T follicular helper cell (primary cell): Measurements from ENCODE around the gene HSPBP1.
"Not testable (repeated sequence)": the region's sequence is repeated elsewhere in the genome, so short reads cannot be mapped to it uniquely, and the experiment has no call there.

Experiments
- DNase-seq: peaks from one replicate; pipeline ENCODE4 v3.0.0-alpha.2; 2020; ENCODE audit warnings: low read depth

The HSPBP1 gene

DNA sequence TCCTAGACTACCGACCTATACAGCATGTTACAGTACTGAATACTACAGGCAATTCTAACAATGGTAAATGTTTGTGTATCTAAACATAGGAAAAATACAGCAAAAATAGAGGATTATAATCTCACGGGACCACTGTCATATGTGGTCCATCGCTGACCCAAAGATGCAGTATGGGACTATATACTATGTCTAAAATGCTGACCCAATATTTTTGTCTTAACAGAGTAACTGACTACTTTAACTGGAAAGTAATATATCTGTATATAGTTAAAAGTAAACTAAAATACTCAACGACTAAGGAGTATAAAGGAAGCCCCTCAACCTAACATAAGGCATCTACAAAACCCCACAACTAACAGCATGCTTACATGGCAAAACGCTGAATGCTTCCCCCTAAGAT is 46.9 kb downstream of the HSPBP1 start:
- no peak for DNase-seq

DNA sequence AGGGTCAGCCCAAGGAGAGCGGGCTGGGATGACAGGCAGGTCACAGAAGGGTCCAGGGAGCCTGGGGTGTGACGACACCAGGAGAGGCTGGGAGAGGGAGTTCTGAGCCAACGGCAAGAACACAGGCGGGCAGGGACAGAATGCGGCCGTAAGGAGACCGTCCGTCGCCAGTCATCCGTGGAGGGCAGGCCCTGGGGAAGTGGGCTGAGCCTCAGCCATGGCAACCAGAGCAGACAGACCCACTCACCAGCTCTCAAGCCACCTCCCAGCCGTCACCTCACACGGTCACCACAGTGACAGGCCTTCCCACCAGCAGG is 47.7 kb downstream of the HSPBP1 start:
- no peak for DNase-seq

DNA sequence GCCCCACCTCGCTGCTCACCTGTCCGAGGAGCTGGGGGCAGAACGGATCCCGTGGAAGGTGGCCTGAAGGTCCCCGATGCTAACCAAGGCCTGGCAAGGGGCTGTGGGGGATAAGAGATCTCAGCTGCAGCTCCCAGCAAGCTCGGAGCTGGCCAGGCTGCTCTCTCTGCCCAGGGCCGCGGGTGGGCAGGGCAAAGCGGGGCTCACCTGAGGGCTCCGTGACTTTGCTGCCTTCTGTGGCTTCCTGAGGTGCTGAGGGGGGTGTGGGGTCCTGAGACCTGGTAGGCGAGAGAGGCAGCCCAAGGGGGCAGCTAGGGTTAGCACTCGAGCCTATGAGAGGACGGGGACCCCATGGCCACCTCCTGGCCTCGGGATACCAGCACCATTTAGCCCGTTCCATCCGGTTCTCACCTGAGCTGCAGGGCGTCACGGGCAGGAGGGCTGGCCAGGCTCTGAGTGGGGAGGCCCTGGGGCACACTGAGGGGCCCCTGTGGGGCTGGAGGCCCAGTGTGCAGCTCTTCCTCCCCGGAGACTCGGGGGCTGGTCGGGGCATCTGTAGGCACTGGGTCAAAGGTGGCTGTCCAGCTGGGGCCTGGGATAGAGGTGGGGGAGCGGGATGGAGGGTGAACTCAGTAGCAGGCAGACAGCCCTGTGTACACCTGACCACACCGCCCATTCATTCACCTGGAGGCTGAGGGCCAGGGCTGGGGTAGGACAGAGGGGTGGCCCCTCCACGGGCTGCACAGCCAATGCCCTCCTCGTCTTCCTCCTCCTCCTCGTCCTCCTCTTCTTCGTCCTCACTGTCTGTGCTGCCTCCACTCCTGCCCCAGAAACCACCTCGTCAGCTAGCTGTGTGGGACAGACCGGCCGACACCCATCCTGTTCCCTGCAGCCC is 48.3 kb downstream of the HSPBP1 start:
- DNase-seq = no peak

DNA sequence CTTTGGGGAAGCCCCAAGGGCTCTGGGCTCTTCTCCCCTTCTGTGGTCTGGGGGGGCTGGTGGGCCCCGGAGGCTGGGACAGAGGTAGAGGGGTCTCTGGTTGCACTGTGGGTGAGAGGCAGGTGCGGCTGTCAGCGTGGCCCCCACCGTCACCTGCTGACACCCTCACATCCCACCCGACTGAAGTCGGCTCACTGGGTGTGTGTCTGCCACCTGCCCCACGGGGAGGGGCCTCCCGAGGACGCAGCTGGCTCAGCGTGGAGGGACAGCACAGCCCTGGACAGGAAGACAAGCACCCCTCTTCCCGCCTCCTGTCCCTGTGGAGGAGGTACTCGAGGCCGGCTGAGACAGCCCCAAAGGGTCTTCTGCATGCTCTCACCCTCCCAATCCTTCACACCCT is 49.1 kb downstream of the HSPBP1 start:
- DNase-seq = no peak

DNA sequence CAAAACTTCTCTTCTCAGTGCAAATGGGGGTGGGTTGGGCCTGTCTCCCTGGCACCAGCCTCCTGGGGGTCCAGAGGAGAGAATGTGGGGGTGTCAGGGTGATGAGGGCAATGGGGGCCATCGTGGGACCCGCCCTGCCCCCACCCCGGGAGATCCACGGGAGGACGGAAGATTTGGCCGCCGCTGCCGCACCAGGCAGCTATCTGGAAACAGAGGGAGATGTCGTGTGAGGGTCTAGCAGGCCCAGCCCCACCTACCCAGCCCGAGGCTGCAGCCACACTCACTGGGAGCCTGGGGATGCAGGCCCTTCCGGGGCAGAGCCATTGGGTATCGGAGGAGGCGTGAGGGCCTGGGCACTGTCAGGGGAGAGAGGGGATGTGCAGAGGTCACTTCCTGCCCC is 49.6 kb downstream of the HSPBP1 start:
- no peak for DNase-seq

DNA sequence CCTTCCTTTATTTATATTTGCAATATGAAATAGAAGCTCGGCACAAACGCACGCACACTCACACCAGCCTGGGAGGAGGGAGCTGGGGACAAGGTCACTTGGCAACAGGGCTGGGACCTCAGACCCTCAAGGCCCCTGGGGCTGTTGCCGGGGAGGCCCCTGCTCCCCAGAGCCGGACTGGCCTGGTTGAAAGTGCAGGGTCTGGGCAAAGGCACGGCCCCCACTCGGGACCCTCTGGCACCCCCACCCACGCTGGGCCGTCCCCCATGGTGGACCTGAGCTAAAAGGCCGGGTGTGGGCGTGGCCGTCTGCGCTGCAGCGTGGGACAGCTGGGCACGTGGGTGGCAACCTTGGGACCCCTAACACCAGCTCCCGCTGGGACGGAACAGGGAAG is 50.1 kb downstream of the HSPBP1 start:
- no peak for DNase-seq

DNA sequence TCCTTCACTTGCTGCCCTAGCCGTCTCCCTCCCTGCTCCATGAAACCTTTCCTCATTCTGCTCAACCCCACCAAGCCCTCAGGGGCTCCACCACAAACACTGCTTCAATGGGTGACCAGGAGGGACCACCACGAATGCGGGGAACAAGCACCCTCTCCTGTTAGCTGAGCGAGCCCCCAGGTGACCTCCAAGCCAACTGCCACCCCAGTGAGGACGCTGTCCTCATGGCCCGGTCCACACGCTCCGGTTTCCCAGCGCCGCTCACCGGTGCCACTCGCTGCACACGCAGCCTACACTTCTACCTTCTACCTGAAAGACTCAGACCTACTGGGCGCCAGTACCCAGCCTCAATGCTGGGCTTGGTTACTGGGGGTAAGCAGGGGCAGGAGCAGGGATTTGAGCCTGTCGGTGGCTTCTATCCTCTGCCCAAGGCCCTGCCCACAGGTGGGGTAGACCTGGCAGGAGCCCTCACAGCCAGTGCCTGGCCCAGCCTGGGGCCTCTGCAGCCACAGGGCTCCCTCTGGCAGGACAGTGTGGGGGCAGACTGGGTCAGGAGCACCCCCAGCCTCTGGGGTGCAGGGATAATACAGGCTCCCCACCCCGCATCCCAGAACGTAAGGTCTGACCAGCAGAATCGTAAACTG is 50.6 kb downstream of the HSPBP1 start:
- no peak for DNase-seq

DNA sequence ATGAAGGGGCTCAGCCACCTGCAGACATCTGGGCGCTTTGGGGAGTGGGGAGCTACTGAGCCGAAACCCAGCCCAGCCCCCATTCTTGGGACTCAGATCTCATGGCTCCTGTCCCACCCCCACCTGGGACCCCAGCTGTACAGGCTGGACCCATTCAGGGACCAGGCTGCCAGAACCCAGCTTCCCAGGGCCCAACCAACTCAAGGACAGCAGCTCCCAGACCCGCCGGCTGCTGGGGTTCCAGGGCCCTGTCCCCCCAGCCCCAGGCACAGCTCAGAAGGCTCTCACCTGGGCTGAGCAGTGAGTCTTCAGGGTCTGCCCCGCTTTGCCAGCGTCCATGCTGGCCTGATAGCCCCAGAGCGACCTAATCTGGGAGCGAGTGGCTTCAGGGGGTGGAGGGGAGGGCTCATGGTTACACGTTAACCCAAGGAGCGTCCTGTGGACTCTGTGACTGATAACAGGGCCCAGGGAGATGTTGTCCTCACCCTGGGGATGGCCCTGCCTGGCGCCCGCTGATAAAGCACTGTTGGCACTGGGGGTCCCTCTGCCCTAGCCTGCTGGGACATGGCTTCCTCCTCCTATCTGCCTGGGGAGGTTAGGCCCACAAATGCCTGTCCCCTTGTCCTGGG is 51.4 kb downstream of the HSPBP1 start, which contains the start of gene TMEM86B:
Gene TMEM86B (minus strand): TSS at position 361 of the 629 bp plus-strand sequence. CDS start 22 bp downstream, at position 339.
- no peak for DNase-seq

DNA sequence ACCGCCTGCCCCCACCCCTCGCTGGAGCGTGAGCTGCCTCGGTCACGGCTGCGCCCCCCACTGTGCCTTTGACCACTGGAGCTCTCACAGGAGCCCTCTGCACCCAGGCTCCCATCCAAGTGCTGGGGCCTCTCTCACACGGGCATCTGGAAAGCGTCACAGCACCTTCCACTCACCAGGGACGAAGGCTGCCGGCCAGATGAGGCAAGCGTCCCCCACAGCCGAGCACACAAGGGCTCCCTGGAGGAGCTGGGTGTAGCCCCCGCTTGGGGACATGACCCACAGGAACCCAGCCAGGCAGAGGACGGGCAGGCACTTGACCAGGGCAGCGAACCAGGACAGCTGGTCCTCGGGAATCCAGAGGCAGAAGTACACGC is 51.9 kb downstream of the HSPBP1 start:
- DNase-seq = no peak

DNA sequence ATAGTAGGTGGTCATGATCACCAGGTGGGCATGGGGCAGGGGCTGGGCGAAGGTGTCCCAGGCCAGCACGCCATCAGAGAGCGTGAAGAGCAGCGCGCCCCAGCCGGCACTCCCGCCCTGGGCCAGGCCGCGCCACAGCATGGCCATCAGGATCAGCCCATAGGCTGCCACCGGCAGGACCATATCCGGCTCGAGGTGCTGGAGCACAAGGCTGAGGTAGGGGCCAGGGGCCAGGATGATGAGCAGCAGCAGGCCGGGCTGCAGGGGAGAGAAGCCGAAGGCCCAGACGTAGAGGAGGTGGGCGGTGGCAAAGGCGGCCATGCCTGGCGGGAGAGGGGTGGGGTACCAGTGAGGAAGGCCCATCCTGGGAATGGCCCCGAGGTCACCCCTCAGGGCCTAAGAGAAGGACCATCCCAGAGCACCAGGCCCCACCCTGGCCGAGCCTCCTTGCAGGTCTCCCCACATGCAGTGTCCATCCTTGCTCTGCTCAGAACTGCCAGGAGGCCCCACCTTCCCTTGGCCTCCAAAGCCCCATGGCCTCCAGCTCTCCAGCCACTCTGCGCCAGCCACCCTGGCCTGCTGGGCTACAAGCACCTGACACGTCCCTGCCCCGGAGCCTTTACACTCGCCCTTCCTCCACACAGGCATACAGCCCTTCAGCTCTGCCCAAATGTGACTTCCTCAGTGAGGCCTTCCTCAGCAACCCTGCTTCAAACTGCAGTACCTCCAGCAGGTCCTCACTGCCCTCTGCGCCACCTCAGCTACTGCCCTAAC is 52.5 kb downstream of the HSPBP1 start:
- DNase-seq = no peak

DNA sequence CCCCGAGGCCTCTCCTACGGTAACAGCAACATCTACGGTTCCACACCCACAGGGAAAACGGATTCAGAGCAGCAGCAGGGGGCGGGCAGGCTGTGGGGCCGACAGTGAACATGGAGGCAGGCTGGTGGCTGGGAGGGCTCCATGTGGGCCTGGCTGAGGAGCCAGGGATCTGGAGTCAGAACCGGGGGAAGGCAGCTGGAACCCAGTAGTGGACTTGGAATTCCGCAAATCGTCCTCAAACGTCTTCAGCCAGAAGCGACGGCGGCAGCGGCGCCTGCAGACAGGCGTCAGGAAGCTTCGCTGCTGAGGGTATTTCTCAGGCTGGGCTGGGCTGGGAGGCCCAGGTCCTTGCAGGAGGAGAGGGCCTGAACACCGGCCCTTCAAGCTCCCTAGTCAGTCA is 53.1 kb downstream of the HSPBP1 start:
- DNase-seq = no peak

DNA sequence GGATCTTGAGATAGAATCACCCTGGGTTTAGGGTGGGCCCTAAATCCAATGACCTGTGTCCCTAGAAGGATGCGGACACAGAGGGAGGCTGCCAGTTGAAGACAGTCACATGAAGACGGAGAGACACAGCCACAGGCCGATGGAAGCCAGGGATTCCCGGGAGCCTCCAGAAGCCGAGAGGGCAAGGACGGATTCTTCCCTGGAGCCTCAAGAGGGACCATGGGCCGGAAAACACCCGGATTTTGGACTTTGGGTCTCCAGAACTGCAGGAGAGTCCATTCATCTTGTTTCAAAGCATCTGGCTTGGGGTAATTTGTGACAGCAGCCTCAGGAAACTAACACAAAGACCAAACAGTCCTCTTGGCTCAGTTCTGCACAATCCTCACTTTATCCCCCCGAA is 53.6 kb downstream of the HSPBP1 start:
- DNase-seq = no peak

DNA sequence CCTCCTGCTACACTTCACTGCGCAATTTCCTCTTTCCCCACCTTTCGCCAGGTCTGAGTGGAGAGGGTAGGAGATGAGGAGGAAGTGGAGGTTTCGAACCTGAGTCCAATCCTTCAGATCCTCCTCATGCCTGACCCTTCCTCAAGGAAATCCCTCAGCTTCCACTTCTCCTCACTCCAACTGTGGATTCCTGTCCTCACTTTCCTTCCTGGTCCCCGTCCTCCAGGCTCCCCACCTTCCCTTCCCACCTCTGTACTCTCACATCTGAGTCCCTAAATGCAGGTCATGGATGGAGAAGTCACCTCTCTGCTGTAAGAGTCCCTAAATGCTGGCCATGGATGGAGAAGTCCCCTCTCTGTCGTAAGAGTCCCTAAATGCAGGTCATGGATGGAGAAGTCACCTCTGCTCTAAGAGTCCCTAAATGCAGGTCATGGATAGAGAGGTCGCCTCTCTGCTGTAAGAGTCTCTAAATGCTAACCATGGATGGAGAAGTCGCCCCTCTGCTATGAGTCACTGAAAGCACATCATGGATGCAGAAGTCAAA is 54.4 kb downstream of the HSPBP1 start:
- DNase-seq = no peak

DNA sequence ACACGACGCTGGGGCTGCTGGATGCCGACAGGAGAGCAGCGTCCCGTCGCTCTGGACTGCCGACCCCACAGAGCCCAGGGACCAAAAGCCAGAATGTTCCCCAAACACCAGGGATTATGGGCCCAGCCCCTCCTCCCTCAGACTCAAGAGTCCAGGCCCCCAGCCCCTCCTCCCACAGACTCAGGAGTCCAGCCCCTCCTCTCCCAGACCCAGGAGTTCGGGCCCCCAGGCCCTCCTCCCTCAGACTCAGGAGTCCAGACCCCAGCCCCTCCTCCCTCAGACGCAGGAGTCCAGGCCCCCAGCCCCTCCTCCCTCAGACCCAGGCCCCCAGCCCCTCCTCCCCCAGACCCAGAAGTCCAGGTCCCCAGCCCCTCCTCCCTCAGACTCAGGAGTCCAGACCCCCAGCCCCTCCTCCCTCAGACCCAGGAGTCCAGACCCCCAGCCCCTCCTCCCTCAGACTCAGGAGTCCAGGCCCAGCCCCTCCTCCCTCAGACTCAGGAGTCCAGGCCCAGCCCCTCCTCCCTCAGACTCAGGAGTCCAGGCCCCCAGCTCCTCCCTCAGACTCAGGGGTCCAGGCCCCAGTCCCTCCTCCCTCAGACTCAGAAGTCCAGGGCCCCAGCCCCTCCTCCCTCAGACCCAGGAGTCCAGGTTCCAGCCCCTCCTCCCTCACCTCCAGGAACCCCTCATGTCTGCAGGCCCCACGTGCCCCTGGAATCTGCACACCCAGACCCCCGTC is 55.1 kb downstream of the HSPBP1 start:
- DNase-seq = not testable (repeated sequence)

DNA sequence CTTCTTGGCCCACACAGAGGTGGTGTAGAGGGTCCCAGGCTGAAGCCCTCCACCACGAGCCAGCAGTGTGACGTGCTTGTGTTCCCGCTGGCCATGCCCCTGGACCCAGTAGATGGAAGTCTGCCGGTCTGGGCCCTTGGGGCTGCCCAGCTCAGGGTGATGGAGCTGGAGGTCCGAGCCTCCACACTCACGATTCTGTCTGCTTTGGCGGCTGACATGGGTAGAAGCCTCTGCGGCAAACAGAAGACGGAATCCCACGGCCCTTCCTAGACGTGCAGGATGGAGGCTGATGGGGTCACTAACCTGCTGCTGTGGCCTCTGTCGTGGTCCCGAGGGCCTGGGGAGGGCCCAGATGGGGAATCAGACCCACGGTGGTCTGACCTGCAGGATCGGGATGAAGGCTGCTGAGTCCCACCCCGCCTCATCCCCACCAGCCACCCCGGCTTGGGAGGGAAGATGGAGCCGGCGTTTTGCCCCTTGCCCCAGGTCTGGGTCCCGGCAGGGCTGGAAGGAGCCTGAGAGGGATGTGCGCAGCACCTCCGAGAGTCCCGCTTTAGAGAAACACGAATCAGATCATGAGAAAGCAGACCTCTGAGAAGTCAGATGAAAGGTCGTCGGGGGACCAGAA is 55.8 kb downstream of the HSPBP1 start:
- DNase-seq = no peak

DNA sequence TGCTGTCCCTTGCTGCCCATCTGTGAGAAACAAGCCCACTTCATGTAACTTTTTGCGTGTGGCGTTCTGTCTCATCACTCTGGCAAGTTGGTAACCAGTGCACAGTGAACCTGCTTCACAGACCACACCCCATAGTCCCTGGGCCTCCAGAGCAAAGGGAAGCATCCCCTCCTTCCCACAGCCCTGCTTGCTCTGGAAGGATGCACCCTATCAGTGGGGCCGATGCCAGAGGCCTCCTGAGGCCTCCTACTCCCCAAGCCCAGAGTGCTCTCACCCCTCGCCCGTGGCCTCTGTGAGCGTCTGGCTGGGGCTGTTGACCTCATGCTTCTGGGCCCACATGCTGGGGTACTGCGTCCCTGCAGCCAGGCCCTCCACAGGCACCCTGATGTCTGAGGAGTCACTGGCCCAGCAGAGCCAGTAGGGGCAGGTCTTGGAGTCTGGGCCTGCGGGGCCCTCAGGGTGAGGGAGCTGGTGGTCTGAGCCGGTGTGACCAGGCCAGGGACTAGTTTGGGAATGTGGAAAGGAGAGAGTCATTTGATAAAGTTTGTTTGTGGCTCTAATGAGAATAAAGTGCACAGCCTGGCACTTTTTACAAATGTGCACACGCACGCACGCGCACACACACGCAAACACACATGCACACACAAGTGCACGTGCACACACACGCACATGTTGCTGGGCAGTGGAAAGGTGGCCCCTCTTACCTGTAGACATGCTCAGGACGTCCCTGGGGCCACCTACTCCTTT is 56.4 kb downstream of the HSPBP1 start:
- no peak for DNase-seq

DNA sequence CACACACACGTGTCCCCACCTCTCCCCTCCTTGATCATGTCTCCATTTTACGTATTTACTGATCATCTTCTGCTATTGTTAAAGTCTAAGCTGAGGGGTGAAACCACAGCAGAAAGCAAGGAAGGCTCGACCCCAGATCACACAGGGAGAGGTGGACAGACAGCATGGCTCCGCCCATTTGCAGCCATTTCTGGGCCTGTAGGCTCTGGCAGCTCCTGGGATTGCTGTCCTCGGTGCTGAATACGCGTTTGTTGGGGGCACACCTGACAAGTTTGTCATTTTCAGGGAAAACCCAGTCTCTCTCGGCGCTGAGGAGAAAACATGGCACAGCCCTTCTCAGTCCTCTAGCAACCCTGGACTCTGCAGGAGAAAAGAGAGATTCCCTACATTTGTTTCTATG is 59.4 kb downstream of the HSPBP1 start:
- DNase-seq = no peak

DNA sequence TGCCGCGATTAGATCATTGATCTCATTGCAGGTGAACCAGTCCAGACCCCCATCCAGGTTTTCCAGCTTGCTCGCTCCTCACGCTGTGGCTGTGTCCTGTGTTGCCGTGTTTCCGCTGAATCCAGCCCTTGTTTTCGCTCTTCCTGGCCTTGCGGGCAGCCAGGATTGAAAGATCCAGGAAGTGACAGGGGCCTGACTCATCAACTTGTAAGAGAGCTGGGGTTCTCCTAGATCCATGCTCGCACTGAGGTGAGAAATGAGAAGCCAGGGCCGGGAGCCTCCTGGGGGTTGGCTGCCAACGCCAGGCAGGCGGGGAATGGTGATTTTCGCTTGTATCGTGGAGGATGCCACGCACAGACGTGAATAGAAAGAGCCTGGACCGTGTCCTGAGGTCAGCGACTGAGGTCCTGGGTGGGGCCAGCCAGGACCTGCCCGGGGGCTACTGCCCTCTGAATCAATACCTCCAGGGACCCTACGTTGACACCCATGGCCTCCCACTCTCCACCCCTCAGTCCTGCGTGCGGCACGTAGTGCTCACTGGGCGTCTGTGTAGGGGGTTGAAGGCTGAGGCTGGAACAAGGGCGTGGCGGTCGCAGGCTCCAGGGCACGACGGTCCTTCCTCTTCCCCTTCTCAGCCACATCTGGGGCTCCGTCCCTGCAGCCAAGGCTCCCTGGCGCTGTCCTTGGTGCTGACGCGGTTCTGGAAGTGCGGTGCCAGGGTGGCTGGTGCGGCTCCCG is 63.3 kb downstream of the HSPBP1 start:
- DNase-seq = peak; percentile 23

DNA sequence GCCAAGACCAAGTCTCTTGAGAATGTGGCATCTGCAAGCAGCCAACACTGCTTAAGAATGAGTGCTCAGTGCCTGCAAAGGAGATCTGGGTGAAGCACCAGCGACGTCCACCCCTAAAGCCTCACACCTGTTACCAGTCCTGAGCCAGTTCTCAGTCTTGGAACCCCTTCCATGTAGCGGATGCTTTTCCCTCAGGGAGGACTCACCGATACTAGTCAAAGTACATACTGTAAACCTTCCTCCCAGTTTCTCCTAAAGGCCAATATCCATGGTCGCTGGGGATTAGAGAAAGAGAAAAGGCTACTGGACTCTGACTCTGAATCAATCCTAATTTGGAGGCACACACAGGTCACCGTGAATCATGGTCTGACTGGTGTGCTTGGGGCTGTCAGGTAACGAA is 66.4 kb downstream of the HSPBP1 start:
- no peak for DNase-seq
